Stimulated activated CD4-positive, alpha-beta T cell treated with anti-CD3 and anti-CD28 coated beads, Interleukin-2, amount 100 ng/mL, for 4 hours (primary cell): ENCODE measurements around the gene PCBP3.
"Not testable (repeated sequence)": the region's sequence is repeated elsewhere in the genome, so short reads cannot be mapped to it uniquely, and the experiment has no call there.

Source experiments
- DNase-seq: peaks from one replicate; pipeline ENCODE4 v3.0.0-alpha.2; 2020; ENCODE audit warnings: low read depth

Gene PCBP3

GRCh38 chr21:45613881-45614280 is 29.6 kb upstream of the PCBP3 start:
- DNase-seq: no peak

GRCh38 chr21:45615145-45615711 is 28.3 kb upstream of the PCBP3 start:
- peak; percentile 88 for DNase-seq

- no peak for DNase-seq
Observed at GRCh38 chr21:45617021-45617921, 26.3 kb upstream of the PCBP3 start.

- DNase-seq: no peak
Observed at GRCh38 chr21:45618287-45618686, 25.2 kb upstream of the PCBP3 start.

GRCh38 chr21:45618846-45619485 is 24.6 kb upstream of the PCBP3 start:
- DNase-seq: no peak

GRCh38 chr21:45620201-45620923 is 23.2 kb upstream of the PCBP3 start:
- DNase-seq: no peak

GRCh38 chr21:45621435-45622331 is 21.8 kb upstream of the PCBP3 start:
- DNase-seq: not testable (repeated sequence)

- DNase-seq: no peak
Observed at GRCh38 chr21:45622416-45623097, 21.0 kb upstream of the PCBP3 start.

GRCh38 chr21:45623436-45623835 is 20.1 kb upstream of the PCBP3 start:
- no peak for DNase-seq

GRCh38 chr21:45626127-45626526 is 17.4 kb upstream of the PCBP3 start:
- DNase-seq: not testable (repeated sequence)

GRCh38 chr21:45629046-45629981 is 14.2 kb upstream of the PCBP3 start:
- no peak for DNase-seq

- DNase-seq: no peak
Observed at GRCh38 chr21:45630066-45630694, 13.3 kb upstream of the PCBP3 start.

- no peak for DNase-seq
Observed at GRCh38 chr21:45630876-45631275, 12.6 kb upstream of the PCBP3 start.

GRCh38 chr21:45631540-45631939 is 12.0 kb upstream of the PCBP3 start:
- DNase-seq: no peak

GRCh38 chr21:45632160-45632559 is 11.4 kb upstream of the PCBP3 start:
- no peak for DNase-seq

- no peak for DNase-seq
Observed at GRCh38 chr21:45632637-45633251, 10.8 kb upstream of the PCBP3 start.

GRCh38 chr21:45634511-45635183 is 8.9 kb upstream of the PCBP3 start:
- DNase-seq: no peak
